ENCODE data around the gene CPA2.

DNA sequence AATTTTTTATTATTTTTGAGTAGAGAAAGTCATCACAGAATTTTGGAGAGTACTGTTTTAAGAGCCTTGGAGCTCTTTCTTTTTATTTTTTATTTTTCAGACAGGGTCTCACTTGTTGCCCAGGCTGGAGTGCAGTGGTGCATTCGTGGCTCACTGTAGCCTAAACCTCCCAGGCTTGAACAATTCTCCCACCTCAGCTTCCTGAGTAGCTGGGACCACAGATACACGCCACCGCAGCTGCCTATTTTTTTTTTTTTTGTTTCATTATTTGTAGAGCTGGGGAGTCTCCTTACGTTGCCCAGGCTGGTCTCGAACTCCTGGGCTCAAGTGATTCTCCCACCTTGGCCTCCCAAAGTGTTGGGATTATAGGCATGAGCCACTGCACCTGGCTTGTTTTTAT, 36.9 kb downstream of the CPA2 start:
- TF ChIP-seq, protein P1, sequence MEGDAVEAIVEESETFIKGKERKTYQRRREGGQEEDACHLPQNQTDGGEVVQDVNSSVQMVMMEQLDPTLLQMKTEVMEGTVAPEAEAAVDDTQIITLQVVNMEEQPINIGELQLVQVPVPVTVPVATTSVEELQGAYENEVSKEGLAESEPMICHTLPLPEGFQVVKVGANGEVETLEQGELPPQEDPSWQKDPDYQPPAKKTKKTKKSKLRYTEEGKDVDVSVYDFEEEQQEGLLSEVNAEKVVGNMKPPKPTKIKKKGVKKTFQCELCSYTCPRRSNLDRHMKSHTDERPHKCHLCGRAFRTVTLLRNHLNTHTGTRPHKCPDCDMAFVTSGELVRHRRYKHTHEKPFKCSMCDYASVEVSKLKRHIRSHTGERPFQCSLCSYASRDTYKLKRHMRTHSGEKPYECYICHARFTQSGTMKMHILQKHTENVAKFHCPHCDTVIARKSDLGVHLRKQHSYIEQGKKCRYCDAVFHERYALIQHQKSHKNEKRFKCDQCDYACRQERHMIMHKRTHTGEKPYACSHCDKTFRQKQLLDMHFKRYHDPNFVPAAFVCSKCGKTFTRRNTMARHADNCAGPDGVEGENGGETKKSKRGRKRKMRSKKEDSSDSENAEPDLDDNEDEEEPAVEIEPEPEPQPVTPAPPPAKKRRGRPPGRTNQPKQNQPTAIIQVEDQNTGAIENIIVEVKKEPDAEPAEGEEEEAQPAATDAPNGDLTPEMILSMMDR (IDR thresholded peaks at IDR 0.05): no peak
- no peak for TF ChIP-seq POLR2A (IDR thresholded peaks at IDR 0.05)

Measured in tibial nerve (tissue), 3 donors.